Upper lobe of right lung (tissue), 1 donor: ENCODE data around the gene KCNG4. TPM values are rescaled to one million over a fixed set of nuclear protein-coding genes. Genes with fewer than 3 reads are reported as not detected.

ENCODE experiments used
- ATAC-seq: fragments of 200-7000 bp; cut with Tn5 transposase; one replicate; pipeline ENCODE4 v1.9.1; 2020; ENCODE audit warnings: mild to moderate bottlenecking, moderate library complexity
- DNase-seq: peaks from one replicate; pipeline ENCODE4 v3.0.0-alpha.2; 2020
- H3K27ac ChIP-seq: fragments of 200-600 bp; one replicate; pipeline ENCODE4 v1.8.0; 2022
- H3K27me3 ChIP-seq: fragments of 200-600 bp; one replicate; pipeline ENCODE4 v1.8.0; 2022; ENCODE audit warnings: mild to moderate bottlenecking
- H3K36me3 ChIP-seq: fragments of 200-600 bp; one replicate; pipeline ENCODE4 v1.8.0; 2022
- H3K4me1 ChIP-seq: fragments of 200-600 bp; one replicate; pipeline ENCODE4 v1.8.0; 2022
- H3K4me3 ChIP-seq: fragments of 200-600 bp; one replicate; pipeline ENCODE4 v1.8.0; 2022; ENCODE audit warnings: mild to moderate bottlenecking
- H3K9me3 ChIP-seq: fragments of 200-600 bp; one replicate; pipeline ENCODE4 v1.8.0; 2022
- intact Hi-C: fragments of 100-400 bp; cut with DNase I; formaldehyde crosslinking; loops from one replicate; pipeline ENCODE4 v1.11.0; 2022
- total RNA-seq: library from RNA; stranded (reverse); fragmentation: NEBNext Ultra II Directional; extraction: Animal tissue kit (Norgen Biotek cat#: 25700); gene quantifications from one replicate; pipeline ENCODE4 v1.2.1, GENCODE V29; 2021
- TF ChIP-seq, protein P1 (sequence below): fragments of 200-600 bp; IDR thresholded peaks from one replicate; pipeline ENCODE4 v1.8.0; 2022; ENCODE audit warnings: antibody characterized with exemption
- donor health status: DM: no; HTN: yes; CAD: no; lungs with severe emphysema.

Gene KCNG4
- total RNA-seq, 1 donor from 2014 or later: not detected

GRCh38 chr16:84229471-84229870 is 10.3 kb downstream of the KCNG4 start:
- Histone ChIP-seq H3K4me1 (peaks cover 3% of the 10 kb centered on the region), H3K27ac (no peak overlapping the region)
- no peak for ATAC-seq

DNA sequence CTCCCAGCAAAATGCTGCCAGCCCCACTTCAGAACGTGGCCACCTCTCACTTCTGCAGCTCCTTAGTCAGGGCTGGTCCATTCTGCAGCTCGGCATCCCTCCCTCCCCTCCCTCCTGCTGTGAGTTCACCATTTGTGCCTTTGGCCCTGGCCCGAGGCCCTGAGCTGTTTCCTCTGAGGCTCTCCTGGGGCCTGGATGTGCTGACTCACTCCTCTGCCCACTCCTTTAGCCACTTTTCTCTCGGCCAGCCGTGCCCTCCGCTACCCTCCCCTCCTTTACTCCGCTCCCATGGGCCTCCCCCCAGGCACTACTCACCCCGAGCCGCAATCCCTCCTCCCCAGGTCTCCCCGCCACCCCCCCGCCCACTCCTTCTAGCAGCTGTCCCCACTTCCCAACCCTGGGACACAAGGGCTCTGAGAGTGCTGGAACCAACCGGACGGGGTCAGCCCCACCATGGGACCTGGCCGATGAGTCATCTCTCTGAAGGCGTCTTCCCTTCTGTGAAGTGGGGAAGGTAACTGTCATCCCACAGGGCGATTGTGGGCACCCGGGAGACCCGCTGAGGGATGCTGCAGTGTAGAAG is 11.5 kb downstream of the KCNG4 start:
- TF ChIP-seq, protein P1, sequence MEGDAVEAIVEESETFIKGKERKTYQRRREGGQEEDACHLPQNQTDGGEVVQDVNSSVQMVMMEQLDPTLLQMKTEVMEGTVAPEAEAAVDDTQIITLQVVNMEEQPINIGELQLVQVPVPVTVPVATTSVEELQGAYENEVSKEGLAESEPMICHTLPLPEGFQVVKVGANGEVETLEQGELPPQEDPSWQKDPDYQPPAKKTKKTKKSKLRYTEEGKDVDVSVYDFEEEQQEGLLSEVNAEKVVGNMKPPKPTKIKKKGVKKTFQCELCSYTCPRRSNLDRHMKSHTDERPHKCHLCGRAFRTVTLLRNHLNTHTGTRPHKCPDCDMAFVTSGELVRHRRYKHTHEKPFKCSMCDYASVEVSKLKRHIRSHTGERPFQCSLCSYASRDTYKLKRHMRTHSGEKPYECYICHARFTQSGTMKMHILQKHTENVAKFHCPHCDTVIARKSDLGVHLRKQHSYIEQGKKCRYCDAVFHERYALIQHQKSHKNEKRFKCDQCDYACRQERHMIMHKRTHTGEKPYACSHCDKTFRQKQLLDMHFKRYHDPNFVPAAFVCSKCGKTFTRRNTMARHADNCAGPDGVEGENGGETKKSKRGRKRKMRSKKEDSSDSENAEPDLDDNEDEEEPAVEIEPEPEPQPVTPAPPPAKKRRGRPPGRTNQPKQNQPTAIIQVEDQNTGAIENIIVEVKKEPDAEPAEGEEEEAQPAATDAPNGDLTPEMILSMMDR: no peak
- intact Hi-C loops: no loop called here
- no peaks in the 10 kb centered on the region for H3K27me3 ChIP-seq
- H3K36me3 ChIP-seq: no peaks in the 10 kb centered on the region
- H3K4me3 ChIP-seq: no peak overlapping the region
- DNase-seq: peak; percentile 81
- no peaks in the 10 kb centered on the region for H3K9me3 ChIP-seq
- H3K4me1 ChIP-seq: peaks cover 3% of the 10 kb centered on the region
- H3K27ac ChIP-seq: no peak overlapping the region
- peak; percentile 82 for ATAC-seq

More at GRCh38 chr16:84229471-84229870, 10.3 kb downstream of the KCNG4 start:
- Histone ChIP-seq H3K36me3 (no peaks in the 10 kb centered on the region), H3K9me3 (no peaks in the 10 kb centered on the region), H3K4me3 (no peak overlapping the region), H3K27me3 (no peaks in the 10 kb centered on the region)
- intact Hi-C loops: no loop called here
- TF ChIP-seq, protein P1: no peak
- no peak for DNase-seq

- intact Hi-C loops: no loop called here
- no peak for ATAC-seq
- TF ChIP-seq, protein P1: no peak
Observed at GRCh38 chr16:84227548-84227947, 12.3 kb downstream of the KCNG4 start.

DNA sequence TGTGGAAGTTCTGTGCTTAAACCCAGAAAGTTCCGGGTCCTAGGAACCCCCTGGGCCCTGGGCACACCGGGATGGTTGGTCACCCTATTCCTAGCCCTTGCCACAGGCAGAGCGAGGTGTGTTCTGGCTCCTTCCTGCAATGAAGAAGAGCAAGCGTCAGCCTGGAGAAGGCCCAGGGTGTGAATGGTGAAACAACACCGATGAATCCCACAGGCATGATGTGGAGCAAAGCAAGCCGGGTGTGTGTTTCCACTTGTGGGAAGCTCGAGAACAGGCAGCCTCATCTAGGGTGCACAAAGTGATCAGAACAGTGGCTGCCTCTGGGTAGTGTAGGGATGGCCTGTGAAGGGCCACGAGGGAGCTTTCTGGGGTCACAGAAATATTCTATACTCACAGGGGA is 13.8 kb downstream of the KCNG4 start:
- Histone ChIP-seq H3K4me3 (no peak overlapping the region), H3K27me3 (no peaks in the 10 kb centered on the region), H3K4me1 (peaks cover 3% of the 10 kb centered on the region), H3K9me3 (no peaks in the 10 kb centered on the region), H3K27ac (no peak overlapping the region), H3K36me3 (no peaks in the 10 kb centered on the region)
- no peak for ATAC-seq
- intact Hi-C loops: no loop called here
- no peak for DNase-seq
- TF ChIP-seq, protein P1: no peak

More at GRCh38 chr16:84227548-84227947, 12.3 kb downstream of the KCNG4 start:
- Histone ChIP-seq H3K4me3 (no peak overlapping the region), H3K36me3 (no peaks in the 10 kb centered on the region), H3K27me3 (no peaks in the 10 kb centered on the region), H3K9me3 (no peaks in the 10 kb centered on the region), H3K4me1 (peaks cover 3% of the 10 kb centered on the region), H3K27ac (no peak overlapping the region)
- no peak for DNase-seq

DNA sequence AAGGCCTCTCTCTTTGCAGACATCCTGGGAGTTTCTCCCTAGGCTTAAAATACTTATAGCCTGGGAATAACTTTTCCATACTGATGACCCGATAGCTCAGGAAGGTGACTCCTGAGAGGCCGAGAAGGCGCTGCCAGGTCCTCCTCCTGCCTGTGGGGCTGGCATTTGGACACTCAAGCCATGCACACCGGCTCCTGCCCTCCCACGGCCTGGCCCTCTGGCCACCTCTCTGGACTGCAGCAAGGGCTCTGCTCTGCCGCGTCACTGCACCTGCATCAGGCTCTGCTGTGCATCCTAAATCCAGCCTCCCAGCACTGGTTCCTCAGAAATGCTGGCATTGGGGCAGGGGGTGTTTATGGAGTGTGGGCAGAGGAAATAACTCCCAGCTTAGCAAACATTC is 14.2 kb downstream of the KCNG4 start:
- DNase-seq (no peak), ATAC-seq (no peak)
- Histone ChIP-seq H3K4me3 (no peak overlapping the region), H3K4me1 (peaks cover 3% of the 10 kb centered on the region), H3K27me3 (no peaks in the 10 kb centered on the region), H3K27ac (no peak overlapping the region), H3K36me3 (no peaks in the 10 kb centered on the region), H3K9me3 (no peaks in the 10 kb centered on the region)
- intact Hi-C loops: no loop called here
- TF ChIP-seq, protein P1: no peak

- Histone ChIP-seq H3K4me3 (no peak overlapping the region), H3K27ac (no peak overlapping the region), H3K36me3 (no peaks in the 10 kb centered on the region), H3K9me3 (no peaks in the 10 kb centered on the region), H3K27me3 (no peaks in the 10 kb centered on the region), H3K4me1 (peaks cover 3% of the 10 kb centered on the region)
- intact Hi-C loops: no loop called here
- TF ChIP-seq, protein P1: no peak
- no peak for ATAC-seq
- DNase-seq: no peak
Observed at GRCh38 chr16:84225126-84225525, 14.7 kb downstream of the KCNG4 start.
